H9 (cell line): Measurements from ENCODE around the gene EIF2D. TPM values are rescaled to one million over a fixed set of nuclear protein-coding genes. Genes with fewer than 3 reads are reported as not detected.

Experiments
- DNase-seq: peaks from one replicate; pipeline ENCODE4 v3.0.0-alpha.2; 2017
- H2AFZ ChIP-seq: one replicate; pipeline ENCODE4 v1.6.1; 2013; ENCODE audit warnings: mild to moderate bottlenecking, low read length, control low read depth, moderate library complexity
- H2AK5ac ChIP-seq: 2 replicates; pipeline ENCODE4 v1.6.1; 2013; ENCODE audit warnings: low read length, control low read depth, mixed read lengths; ENCODE audit not compliant: insufficient read length
- H2BK120ac ChIP-seq: one replicate; pipeline ENCODE4 v1.6.1; 2013; ENCODE audit warnings: low read depth, mild to moderate bottlenecking, low read length, control low read depth, inconsistent platforms; ENCODE audit not compliant: poor library complexity, severe bottlenecking
- H2BK12ac ChIP-seq: 2 replicates; pipeline ENCODE4 v1.6.1; 2013; ENCODE audit warnings: low read length, control low read depth, mixed read lengths, low read depth; ENCODE audit not compliant: insufficient read length
- H2BK15ac ChIP-seq: 2 replicates; pipeline ENCODE4 v1.6.1; 2013; ENCODE audit warnings: low read depth, low read length, control low read depth
- H2BK20ac ChIP-seq: one replicate; pipeline ENCODE4 v1.6.1; 2013; ENCODE audit warnings: low read depth, mild to moderate bottlenecking, low read length, control low read depth, inconsistent platforms; ENCODE audit not compliant: poor library complexity, severe bottlenecking
- H2BK5ac ChIP-seq: 2 replicates; pipeline ENCODE4 v1.6.1; 2013; ENCODE audit warnings: low read length, control low read depth, mixed read lengths; ENCODE audit not compliant: insufficient read length
- H3K14ac ChIP-seq: 2 replicates; pipeline ENCODE4 v1.6.1; 2013; ENCODE audit warnings: low read length, control low read depth; ENCODE audit not compliant: insufficient read depth
- H3K18ac ChIP-seq: 2 replicates; pipeline ENCODE4 v1.6.1; 2013; ENCODE audit warnings: low read depth, mild to moderate bottlenecking, mixed read lengths, low read length, control low read depth; ENCODE audit not compliant: insufficient read length
- H3K23ac ChIP-seq: 2 replicates; pipeline ENCODE4 v1.6.1; 2013; ENCODE audit warnings: low read length, control low read depth, mixed read lengths, low read depth; ENCODE audit not compliant: insufficient read length
- H3K23me2 ChIP-seq: 2 replicates; pipeline ENCODE4 v1.6.1; 2013; ENCODE audit warnings: low read depth, mild to moderate bottlenecking, mixed read lengths, low read length, control low read depth; ENCODE audit not compliant: insufficient read length, poor library complexity, severe bottlenecking
- H3K27ac ChIP-seq: 2 replicates; pipeline ENCODE4 v1.5.1; 2013; ENCODE audit warnings: low read length, control low read depth, mixed read lengths, low read depth; ENCODE audit not compliant: insufficient read length
- H3K27me3 ChIP-seq: 2 replicates; pipeline ENCODE4 v1.6.1; 2013; ENCODE audit warnings: low read length, control low read depth, inconsistent platforms; ENCODE audit not compliant: insufficient read depth
- H3K4ac ChIP-seq: 2 replicates; pipeline ENCODE4 v1.6.1; 2013; ENCODE audit warnings: low read depth, mild to moderate bottlenecking, control low read depth, inconsistent platforms, low read length, moderate library complexity
- H3K4me1 ChIP-seq: 2 replicates; pipeline ENCODE4 v1.6.1; 2013; ENCODE audit warnings: low read length, control low read depth, inconsistent platforms; ENCODE audit not compliant: insufficient read depth
- H3K4me2 ChIP-seq: 2 replicates; pipeline ENCODE4 v1.6.1; 2013; ENCODE audit warnings: low read length, control low read depth, mixed read lengths; ENCODE audit not compliant: insufficient read length, insufficient read depth
- H3K56ac ChIP-seq: 2 replicates; pipeline ENCODE4 v1.6.1; 2013; ENCODE audit warnings: low read depth, mild to moderate bottlenecking, mixed read lengths, low read length, control low read depth; ENCODE audit not compliant: insufficient read length
- H3K79me1 ChIP-seq: 2 replicates; pipeline ENCODE4 v1.6.1; 2013; ENCODE audit warnings: low read depth, mild to moderate bottlenecking, moderate library complexity, low read length, control low read depth, inconsistent platforms; ENCODE audit not compliant: insufficient read depth, poor library complexity, severe bottlenecking
- H3K79me2 ChIP-seq: 2 replicates; pipeline ENCODE4 v1.6.1; 2013; ENCODE audit warnings: low read length, control low read depth, inconsistent platforms; ENCODE audit not compliant: insufficient read depth
- H3K9ac ChIP-seq: 2 replicates; pipeline ENCODE4 v1.6.1; 2013; ENCODE audit warnings: low read length, control low read depth, mixed read lengths; ENCODE audit not compliant: insufficient read length; ENCODE audit errors: extremely low read depth
- H3K9me3 ChIP-seq: one replicate; pipeline ENCODE4 v1.6.1; 2013; ENCODE audit warnings: low read depth, low read length, inconsistent platforms; ENCODE audit not compliant: control insufficient read depth
- H3T11ph ChIP-seq: one replicate; pipeline ENCODE4 v1.6.1; 2013; ENCODE audit warnings: mild to moderate bottlenecking, low read length, control low read depth, inconsistent platforms
- H4K20me1 ChIP-seq: one replicate; pipeline ENCODE4 v1.6.1; 2013; ENCODE audit not compliant: control insufficient read depth, insufficient read length, insufficient read depth
- H4K5ac ChIP-seq: 2 replicates; pipeline ENCODE4 v1.6.1; 2013; ENCODE audit warnings: low read depth, mild to moderate bottlenecking, mixed read lengths, low read length, control low read depth; ENCODE audit not compliant: insufficient read length
- H4K8ac ChIP-seq: replicated peaks from 2 replicates; pipeline ENCODE4 v1.6.1; 2013; ENCODE audit warnings: low read length, control low read depth, mixed read lengths, low read depth; ENCODE audit not compliant: insufficient read length
- H4K91ac ChIP-seq: 2 replicates; pipeline ENCODE4 v1.6.1; 2013; ENCODE audit warnings: low read depth, mild to moderate bottlenecking, moderate library complexity, mixed read lengths, low read length, control low read depth; ENCODE audit not compliant: insufficient read length
- H3K27ac Mint-ChIP-seq, 3 experiments: 2 replicates in 2 of 3; 3 replicates in 1 of 3; pipeline ENCODE4 v1.8.0; 2020 to 2021; ENCODE audit warnings: mixed read lengths in 3 of 3, mild to moderate bottlenecking in 1 of 3, moderate library complexity in 1 of 3
- H3K27me3 Mint-ChIP-seq: 2 replicates; pipeline ENCODE4 v1.8.0; 2021; ENCODE audit warnings: low read depth, mild to moderate bottlenecking, moderate library complexity, mixed read lengths
- H3K36me3 Mint-ChIP-seq, 3 experiments: 2 replicates in 2 of 3; 3 replicates in 1 of 3; pipeline ENCODE4 v1.8.0; 2020 to 2021; ENCODE audit warnings: low read depth in 3 of 3, mixed read lengths in 3 of 3; ENCODE audit not compliant: insufficient read depth in 1 of 3
- H3K4me1 Mint-ChIP-seq, 2 experiments: 2 replicates each; pipeline ENCODE4 v1.8.0; 2020; ENCODE audit warnings: mixed read lengths in 2 of 2
- H3K4me3 Mint-ChIP-seq, 2 experiments: 2 replicates in 1 of 2; 3 replicates in 1 of 2; pipeline ENCODE4 v1.8.0; 2020 to 2021; ENCODE audit warnings: mild to moderate bottlenecking in 2 of 2, mixed read lengths in 2 of 2, moderate library complexity in 1 of 2
- H3K9me3 Mint-ChIP-seq, 2 experiments: 2 replicates in 1 of 2; 3 replicates in 1 of 2; pipeline ENCODE4 v1.8.0; 2020; ENCODE audit warnings: mild to moderate bottlenecking in 2 of 2, mixed read lengths in 2 of 2, moderate library complexity in 1 of 2
- WGBS: extraction: QIAGEN DNeasy Blood & Tissue Kit; methylation state at CpG from one replicate; pipeline ENCODE4 v1.1.7; 2013; ENCODE audit warnings: missing lambda C conversion rate, low lambda C conversion rate, mixed read lengths; ENCODE audit not compliant: insufficient read length; ENCODE audit errors: extremely low coverage; 5-methylcytosine and 5-hydroxymethylcytosine counted together
- total RNA-seq: library from RNA; stranded (reverse); gene quantifications from 2 replicates; pipeline ENCODE4 v1.2.1, GENCODE V29; 2021
- TF ChIP-seq, protein P1 (sequence below): fragments of 200-600 bp; sonication (generic); conservative IDR thresholded peaks from 3 replicates; pipeline ENCODE4 v1.8.0; 2021; ENCODE audit warnings: antibody characterized with exemption, mild to moderate bottlenecking

Gene EIF2D
- total RNA-seq, 1 experiment from 2014 or later, result 35.8 TPM

DNA sequence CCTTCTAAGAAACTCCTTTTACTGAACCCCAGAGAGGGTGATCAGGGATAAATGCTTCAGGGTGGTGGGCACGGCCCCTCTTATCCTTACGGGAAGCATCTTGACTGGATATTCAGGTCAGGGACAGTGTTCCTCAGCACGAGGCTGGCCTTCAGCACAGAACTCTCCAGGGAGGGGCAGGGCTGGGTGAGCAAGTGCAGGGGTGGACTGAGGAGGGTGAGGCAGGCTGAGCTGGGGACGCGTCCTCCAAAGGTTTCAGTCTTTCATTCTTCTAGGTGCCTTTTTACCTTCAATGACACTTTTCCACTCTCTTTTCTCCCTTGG is 52.6 kb downstream of the EIF2D start:
- no peak overlapping the region for H2AFZ ChIP-seq
- TF ChIP-seq, protein P1, sequence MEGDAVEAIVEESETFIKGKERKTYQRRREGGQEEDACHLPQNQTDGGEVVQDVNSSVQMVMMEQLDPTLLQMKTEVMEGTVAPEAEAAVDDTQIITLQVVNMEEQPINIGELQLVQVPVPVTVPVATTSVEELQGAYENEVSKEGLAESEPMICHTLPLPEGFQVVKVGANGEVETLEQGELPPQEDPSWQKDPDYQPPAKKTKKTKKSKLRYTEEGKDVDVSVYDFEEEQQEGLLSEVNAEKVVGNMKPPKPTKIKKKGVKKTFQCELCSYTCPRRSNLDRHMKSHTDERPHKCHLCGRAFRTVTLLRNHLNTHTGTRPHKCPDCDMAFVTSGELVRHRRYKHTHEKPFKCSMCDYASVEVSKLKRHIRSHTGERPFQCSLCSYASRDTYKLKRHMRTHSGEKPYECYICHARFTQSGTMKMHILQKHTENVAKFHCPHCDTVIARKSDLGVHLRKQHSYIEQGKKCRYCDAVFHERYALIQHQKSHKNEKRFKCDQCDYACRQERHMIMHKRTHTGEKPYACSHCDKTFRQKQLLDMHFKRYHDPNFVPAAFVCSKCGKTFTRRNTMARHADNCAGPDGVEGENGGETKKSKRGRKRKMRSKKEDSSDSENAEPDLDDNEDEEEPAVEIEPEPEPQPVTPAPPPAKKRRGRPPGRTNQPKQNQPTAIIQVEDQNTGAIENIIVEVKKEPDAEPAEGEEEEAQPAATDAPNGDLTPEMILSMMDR, result no peak
- no peak overlapping the region for H4K5ac ChIP-seq
- H3K79me2 ChIP-seq, result no peaks in the 10 kb centered on the region
- H3K4me2 ChIP-seq, result no peak overlapping the region
- no peaks in the 10 kb centered on the region for H3K4me1 ChIP-seq
- H3K23ac ChIP-seq, result no peak overlapping the region
- no peak overlapping the region for H3K9ac ChIP-seq
- no peak overlapping the region for H2AK5ac ChIP-seq
- Mint-ChIP-seq H3K9me3 (no peaks in the 10 kb centered on the region), H3K4me1 (peaks cover 25 to 32% of the 10 kb centered on the region in 2 experiments), H3K4me3 (no peak overlapping the region; a peak in 1 of 5 replicates), H3K36me3 (no peaks in the 10 kb centered on the region), H3K27me3 (peaks cover 63% of the 10 kb centered on the region), H3K27ac (no peak overlapping the region)
- H2BK20ac ChIP-seq, result no peak overlapping the region
- no CpG with 5 or more reads among the region's 5 CpGs for WGBS
- no peak overlapping the region for H2BK15ac ChIP-seq
- H4K8ac ChIP-seq, result no peak overlapping the region
- no peaks in the 10 kb centered on the region for H3K9me3 ChIP-seq
- H3T11ph ChIP-seq, result no peak overlapping the region
- no peak overlapping the region for H4K91ac ChIP-seq
- no peak overlapping the region for H3K14ac ChIP-seq
- no peak overlapping the region for H3K4ac ChIP-seq
- peaks cover 6% of the 10 kb centered on the region; the same call in 1 of the 2 replicates for H3K27me3 ChIP-seq
- H2BK12ac ChIP-seq, result no peak overlapping the region
- DNase-seq, result no peak
- H4K20me1 ChIP-seq, result no peaks in the 10 kb centered on the region
- no peak overlapping the region for H3K18ac ChIP-seq
- H2BK5ac ChIP-seq, result no peak overlapping the region
- no peak overlapping the region for H2BK120ac ChIP-seq
- no peak overlapping the region for H3K27ac ChIP-seq
- H3K79me1 ChIP-seq, result no peaks in the 10 kb centered on the region
- H3K23me2 ChIP-seq, result peaks cover 8% of the 10 kb centered on the region
- H3K56ac ChIP-seq, result no peak overlapping the region
